Inflammatory macrophage treated with lipopolysaccharide for 4 hours (primary cell): ENCODE measurements around the gene ZBTB7A.

Experiments used
- DNase-seq: peaks from one replicate; pipeline ENCODE4 v3.0.0-alpha.2; 2020

Gene ZBTB7A

DNA sequence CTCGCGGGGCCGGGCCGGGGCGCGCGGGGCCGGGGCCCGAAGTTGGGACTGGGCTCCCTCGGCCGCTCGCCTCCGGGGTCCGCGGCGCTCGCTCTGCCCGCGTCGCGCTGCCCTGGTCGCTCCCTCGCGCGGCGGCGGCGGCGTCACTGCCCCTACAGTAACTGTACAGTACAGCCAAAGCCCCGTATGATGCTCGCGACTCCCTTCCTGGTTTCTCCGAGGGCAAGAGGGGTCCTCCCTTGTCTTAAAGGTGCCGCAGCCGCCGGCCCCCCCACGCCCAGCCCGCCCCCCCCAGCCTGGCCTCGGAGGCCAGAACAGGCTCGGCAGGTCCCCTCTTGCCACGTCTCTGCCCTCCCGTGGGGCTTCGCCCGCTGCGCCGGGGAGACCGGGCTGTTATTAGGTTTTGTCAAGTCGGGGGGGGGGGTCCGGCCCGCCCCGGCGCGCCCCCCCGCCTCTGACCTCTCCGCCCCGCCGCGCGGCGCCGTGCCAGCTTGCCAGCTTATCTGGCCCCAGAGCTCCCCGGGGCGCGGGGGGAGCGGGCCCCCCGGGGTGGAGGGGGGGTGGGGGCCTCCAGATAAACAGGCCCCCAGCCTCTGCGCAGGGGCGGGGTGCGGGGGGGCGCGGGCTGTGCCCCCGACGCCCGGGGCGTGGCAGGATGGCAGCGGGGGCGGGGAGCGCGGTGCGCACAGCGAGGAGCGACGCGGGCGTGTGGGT lies at the start of gene ZBTB7A:
TSS of gene ZBTB7A (minus strand) at position 218 of the 714 bp plus-strand sequence. CDS start 11,667 bp downstream, outside the sequence.
- peak; percentile 79 for DNase-seq

- no peak for DNase-seq
Measured at GRCh38 chr19:4115818-4116385, 49.2 kb upstream of the ZBTB7A start.

DNA sequence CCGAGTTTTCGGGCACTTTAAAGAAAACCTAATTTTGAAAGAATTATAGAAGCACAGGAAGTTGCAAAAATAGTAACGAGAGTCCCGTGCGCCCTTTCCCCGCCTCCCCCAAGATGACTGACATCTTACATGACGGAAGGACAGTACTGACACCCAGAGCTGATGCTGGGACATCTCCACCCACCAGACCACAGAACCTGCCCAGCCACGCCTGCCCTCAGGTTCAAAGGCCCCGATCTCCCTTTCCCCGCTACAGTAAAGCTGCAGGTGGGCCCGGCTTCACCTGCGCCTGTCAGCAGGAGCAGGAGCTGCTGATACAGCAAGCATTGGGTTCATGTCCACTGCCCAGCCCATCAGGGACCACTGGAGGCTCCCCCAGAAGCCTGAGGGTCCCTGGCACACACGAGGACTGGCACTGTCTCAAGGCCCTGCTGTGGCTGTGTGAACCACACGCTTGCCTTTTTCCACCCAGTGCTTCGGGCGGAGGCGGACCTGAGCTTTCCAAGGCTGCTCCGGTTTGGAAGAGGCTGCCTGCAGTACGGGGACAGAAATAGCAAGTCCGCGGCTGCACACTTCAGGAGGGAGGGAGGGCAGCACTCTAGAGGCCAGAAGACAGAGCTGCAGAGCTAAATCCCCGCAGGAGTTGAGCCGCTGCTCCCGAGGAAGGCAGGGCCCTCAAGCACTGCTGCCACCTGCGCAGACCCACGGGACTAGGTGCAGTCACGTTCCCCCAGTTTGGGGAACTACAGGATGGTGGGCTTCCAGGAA lies 48.5 kb upstream of the ZBTB7A start:
- peak; percentile 60 for DNase-seq

- no peak for DNase-seq
Measured at GRCh38 chr19:4114181-4114580, 47.5 kb upstream of the ZBTB7A start.

DNA sequence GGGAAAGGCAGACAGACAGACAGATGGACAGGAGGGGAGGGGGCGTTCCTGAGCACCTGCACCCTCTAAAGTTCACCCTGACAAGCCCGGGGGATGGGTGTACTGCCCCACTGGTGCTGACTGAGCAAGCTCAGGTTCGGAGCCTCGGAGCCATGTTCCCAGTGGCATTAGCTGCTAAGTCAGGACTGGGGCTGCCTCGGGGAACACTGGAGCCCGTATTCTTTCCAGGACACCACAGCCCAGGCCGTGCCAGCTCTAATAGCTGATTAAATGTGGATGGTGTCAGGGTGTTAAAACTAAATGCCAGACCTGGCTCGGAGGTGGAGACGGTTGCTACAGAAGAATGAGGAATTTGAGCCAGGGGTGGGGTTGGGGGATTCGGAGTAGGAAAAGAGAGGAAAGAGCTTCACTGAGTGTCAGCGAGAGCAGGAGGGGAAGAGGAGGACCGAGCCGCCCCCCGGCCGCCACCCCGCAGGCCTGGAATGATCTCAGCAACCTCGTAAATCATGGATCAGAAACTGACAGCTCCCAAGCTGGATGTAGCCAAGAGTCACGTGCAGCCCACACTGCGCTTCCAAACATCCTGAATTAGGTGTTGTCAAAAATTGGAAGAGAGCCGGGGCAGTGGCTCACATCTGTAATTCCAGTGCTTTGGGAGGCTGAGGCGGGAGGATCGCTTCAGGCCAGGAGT lies 46.8 kb upstream of the ZBTB7A start:
- no peak for DNase-seq

- no peak for DNase-seq
Measured at GRCh38 chr19:4112367-4112766, 45.7 kb upstream of the ZBTB7A start.

DNA sequence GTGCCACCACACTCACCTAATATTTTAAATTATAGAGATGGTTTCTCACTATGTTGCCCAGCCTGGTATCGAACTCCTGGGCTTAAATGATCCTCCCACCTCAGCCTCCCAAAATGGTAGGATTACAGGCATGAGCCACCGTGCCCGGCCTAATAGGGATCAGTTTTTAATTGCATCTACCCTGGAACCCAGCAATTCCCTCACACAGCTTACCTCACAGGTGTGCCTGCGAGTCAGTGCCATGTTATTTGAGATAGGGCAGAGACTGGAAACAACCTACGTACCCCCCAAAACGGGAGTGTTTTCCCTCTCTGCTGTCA lies 42.9 kb upstream of the ZBTB7A start:
- no peak for DNase-seq

DNA sequence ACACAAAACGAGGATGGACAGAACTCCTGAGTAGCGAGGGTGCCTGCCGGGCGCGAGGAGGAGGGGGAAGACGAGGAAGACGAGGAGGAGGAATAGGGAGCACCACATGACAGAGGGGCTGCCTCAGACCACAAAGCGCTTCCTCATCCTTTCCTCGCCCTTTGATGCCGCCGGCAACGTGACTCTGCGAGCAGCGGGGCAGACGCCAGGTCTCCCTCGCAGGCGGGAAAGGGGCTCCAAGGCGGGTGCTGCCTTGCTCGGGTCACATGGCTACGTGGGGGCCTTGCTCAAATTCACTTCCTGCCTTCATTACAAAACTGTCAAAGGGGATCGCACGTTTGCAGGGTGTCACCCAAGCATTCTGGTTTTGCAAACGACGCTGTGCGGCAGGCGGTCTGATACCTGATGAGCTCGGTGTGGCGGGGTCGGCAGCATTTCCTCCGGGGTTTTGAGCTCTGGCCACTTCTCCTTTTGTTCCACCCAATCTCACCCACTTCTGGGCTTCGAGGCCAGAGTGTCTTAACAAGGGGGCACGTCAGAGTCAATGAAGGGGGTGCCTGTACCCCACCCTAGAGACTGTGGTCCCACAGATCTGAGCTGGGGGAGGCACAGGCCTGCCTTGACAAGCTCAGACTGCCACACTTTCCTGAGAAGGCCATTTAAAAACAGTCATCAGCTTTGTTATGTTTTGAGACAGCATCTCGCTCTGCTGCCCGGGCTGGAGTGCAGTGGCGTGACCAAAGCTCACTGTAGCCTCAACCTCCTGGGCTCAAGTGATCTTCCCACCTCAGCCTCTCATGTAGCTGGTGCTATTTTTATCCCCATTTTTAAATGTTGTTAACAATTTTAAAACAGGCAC lies 42.3 kb upstream of the ZBTB7A start:
- peak; percentile 12 for DNase-seq

GRCh38 chr19:4103080-4103433 lies 36.4 kb upstream of the ZBTB7A start:
- DNase-seq = peak; percentile 57

DNA sequence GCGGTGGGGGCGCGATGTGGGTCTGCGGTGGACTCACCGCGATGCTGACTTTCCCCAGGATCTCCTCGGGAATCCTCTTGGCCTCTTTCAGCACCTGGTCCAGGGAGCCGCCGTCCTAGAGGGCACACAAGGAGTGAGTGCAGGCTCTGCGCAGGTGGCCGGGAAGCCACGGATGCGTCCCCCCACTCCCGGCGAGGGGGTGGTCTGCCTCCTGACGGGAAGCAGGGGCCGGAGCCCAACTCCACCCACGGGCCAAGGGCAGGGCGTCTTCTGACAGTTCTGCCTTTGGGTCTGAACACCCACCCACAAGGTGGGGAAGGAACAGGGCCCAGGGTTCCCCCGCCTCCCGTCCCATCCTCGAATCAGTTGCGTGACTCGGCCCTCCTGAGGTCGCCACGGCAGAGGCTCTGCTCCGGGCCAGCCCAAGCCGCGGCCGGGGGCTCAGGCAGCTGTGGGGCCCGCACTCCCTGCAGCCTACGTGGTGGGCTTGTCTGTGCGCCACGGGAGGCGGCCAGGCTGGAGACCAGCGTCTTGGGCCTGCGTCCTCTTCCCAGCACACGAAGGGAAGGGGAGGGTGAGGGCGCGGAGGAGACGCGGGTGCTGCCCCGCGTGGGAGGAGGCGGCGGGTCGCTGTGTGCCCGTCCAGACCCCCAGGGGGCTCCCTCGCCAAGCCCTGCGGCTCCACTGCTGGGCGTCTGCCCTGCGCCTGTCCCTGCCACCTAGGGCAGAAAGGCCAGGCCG lies 35.8 kb upstream of the ZBTB7A start:
- no peak for DNase-seq

- no peak for DNase-seq
Measured at GRCh38 chr19:4101496-4101770, 34.7 kb upstream of the ZBTB7A start.

DNA sequence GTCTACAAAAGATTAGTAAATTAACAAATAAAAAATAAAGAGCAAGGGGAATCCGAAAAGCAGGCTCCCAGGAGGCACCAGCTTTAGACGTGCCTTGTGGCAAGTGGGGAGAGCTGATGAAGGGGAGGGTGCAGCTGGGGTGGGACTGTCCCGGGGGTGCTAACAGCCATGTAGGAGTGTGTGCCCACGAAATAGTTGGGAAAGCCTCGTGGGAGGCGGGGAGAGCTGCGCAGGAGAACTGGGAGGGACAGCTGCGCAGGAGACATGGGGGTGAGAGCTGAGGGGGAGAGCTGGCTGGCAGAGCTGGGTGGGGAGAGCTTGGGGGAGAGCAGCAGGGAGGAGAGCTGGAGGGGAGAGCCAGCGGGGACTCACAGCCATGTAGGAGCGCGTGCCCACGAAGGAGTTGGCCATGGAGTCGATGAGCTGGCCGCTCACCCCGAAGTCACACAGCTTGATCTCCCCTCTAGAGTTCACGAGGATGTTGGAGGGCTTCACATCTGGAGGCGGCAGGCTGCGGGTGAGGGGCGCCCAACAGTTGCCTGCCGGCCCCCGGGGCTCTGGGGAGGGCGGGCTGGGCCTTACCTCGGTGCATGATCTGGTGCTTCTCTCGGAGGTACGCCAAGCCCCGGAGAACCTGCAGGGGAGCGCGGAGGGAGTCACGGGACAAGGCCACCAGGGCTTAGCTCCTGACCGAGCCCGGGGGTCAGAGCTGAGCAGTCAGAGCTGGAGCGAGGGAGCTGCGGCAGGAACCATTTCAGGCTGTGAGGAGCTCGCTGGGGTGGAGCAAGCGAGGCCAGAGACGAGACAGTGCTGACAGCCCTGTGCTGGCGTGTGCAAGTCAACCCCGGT lies 34.2 kb upstream of the ZBTB7A start:
- DNase-seq = no peak

- DNase-seq = no peak
Measured at GRCh38 chr19:4099041-4099764, 32.5 kb upstream of the ZBTB7A start.

GRCh38 chr19:4098493-4098892 lies 31.8 kb upstream of the ZBTB7A start:
- DNase-seq = no peak

DNA sequence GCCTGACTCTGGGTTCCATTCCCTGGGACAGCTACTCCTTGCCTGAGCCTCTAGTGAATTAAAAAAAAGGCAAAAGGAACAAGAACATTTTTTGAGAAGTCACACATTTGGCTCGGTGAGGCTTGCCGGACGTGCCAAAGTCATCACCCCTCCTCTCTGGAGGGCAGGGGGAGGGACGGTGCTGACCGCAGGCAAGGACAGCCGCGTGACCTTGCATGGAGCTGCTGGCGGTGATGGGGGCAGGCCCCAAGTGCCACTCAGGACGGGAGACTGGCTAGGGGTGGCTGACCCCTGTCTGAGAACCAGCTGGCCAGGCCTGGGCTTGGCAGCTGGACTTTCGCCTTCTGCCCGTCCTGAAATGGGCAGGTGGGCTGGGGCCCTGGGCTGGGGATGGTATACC lies 30.8 kb upstream of the ZBTB7A start:
- DNase-seq = no peak

- DNase-seq = no peak
Measured at GRCh38 chr19:4096049-4096892, 29.6 kb upstream of the ZBTB7A start.

DNA sequence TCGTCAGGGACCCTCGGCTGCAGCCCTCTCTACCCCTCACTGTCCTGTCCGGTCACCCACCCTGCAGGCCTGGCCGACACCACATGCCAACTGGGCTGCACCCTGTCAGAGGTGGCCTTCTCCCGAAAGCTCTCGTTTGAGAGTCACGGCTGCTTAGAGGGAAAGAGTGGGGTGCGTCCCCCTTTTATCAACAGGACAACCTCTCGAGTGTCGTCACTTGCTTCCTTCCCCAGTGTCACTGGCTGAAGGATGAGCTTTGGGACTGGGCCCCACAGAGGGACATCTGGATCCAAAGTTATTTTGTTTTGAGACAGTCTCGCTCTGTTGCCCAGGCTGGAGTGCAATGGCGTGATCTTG lies 28.8 kb upstream of the ZBTB7A start:
- DNase-seq = no peak

DNA sequence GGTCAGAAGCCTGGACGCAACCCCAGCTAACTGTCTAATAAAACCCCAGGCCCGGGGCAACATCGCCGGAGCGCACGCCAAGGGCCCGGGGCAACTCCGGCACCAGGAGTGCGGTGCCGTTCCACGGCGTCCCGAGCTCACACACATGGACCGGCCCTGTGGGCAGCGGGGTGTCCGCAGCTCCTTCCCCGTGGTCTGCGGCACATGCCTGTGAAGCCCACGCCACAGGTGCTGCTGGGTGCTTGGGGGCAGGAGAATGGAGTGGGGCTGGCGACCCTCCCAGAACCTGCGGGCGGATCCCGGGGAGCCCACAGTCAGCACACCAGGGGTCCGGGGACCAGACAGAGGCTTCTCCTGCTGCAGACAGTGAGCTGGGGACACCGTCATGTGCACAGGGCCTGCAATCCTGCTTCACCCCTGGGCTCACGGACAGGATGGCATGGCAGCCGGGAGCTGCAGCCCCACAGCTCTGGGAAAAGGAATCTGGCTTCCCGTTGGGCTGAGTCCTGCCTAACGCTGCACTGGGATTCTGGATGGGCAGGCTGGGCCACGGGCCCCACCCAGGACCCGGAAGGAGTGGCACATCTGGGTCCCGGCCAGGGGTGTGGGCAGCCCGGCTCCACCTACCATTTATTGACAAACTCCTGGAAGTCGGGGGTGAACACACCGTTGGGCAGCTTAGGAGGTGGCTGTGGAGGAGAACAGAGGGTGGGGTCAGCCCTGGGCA lies 28.2 kb upstream of the ZBTB7A start:
- DNase-seq = no peak

GRCh38 chr19:4094291-4094690 lies 27.6 kb upstream of the ZBTB7A start:
- DNase-seq = no peak
